SH-SY5Y (cell line): ENCODE data around the gene CREBBP.

Source experiments
- GATA2 ChIP-seq: IDR thresholded peaks from 2 replicates; pipeline ENCODE4 v1.6.1; 2011; ENCODE audit warnings: mild to moderate bottlenecking, low read depth, low read length
- GATA3 ChIP-seq: IDR thresholded peaks from 2 replicates; pipeline ENCODE4 v1.6.1; 2011; ENCODE audit warnings: low read depth, mild to moderate bottlenecking, low read length, moderate library complexity

GRCh38 chr16:3738541-3738940 lies 142.0 kb downstream of the CREBBP start:
- TF ChIP-seq GATA3, result no peak
- TF ChIP-seq GATA2, result no peak
